ENCODE data around the gene LENG8. TPM values are rescaled to one million over a fixed set of nuclear protein-coding genes. Genes with fewer than 3 reads are reported as not detected.

The LENG8 gene
- total RNA-seq, 4 donors from 2014 or later = 9.9 to 49.5 (median 15.5) TPM

DNA sequence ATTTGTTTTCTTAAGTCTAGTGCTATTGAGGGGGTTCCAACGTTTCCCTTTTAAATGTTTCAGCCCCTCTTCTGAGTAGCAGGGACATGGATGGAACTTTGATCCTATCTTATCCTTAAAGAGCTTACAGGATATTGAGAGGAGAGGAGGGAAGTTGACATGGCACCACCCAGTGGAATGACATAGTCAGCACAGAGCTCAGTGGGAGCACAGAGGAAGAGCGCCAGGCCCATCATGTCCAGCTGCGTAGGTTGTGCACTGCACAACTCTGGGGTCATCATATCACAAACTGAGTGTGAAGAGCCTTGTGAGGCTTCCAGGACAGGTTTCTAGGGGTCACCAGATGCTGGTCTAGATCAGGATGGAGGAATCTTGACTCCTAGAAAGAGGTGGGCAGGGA, 28.7 kb downstream of the LENG8 start:
- ATAC-seq (no peak), DNase-seq (no peak)
- H3K36me3 ChIP-seq = no peaks in the 10 kb centered on the region
- in situ Hi-C loops (cut with MboI; ENCODE audit: low sequenced_read_pairs in 4 of 4) = no loop called here
- H3K9me3 ChIP-seq = no peaks in the 10 kb centered on the region
- TF ChIP-seq POLR2A (IDR thresholded peaks at IDR 0.05) = no peak
- TF ChIP-seq, protein P1, sequence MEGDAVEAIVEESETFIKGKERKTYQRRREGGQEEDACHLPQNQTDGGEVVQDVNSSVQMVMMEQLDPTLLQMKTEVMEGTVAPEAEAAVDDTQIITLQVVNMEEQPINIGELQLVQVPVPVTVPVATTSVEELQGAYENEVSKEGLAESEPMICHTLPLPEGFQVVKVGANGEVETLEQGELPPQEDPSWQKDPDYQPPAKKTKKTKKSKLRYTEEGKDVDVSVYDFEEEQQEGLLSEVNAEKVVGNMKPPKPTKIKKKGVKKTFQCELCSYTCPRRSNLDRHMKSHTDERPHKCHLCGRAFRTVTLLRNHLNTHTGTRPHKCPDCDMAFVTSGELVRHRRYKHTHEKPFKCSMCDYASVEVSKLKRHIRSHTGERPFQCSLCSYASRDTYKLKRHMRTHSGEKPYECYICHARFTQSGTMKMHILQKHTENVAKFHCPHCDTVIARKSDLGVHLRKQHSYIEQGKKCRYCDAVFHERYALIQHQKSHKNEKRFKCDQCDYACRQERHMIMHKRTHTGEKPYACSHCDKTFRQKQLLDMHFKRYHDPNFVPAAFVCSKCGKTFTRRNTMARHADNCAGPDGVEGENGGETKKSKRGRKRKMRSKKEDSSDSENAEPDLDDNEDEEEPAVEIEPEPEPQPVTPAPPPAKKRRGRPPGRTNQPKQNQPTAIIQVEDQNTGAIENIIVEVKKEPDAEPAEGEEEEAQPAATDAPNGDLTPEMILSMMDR (IDR thresholded peaks at IDR 0.05 in 4 of 5, conservative IDR thresholded peaks at IDR 0.05 in 1 of 5) = no peak
- no peak overlapping the region for H3K27ac ChIP-seq
- no peak overlapping the region for H3K4me3 ChIP-seq
- intact Hi-C loops (cut with DNase I; ENCODE audit: low total_unique reads) = no loop called here
- peaks cover 0 to 6% (median 0%) of the 10 kb centered on the region in 3 donors for H3K27me3 ChIP-seq
- no peaks in the 10 kb centered on the region for H3K4me1 ChIP-seq

DNA sequence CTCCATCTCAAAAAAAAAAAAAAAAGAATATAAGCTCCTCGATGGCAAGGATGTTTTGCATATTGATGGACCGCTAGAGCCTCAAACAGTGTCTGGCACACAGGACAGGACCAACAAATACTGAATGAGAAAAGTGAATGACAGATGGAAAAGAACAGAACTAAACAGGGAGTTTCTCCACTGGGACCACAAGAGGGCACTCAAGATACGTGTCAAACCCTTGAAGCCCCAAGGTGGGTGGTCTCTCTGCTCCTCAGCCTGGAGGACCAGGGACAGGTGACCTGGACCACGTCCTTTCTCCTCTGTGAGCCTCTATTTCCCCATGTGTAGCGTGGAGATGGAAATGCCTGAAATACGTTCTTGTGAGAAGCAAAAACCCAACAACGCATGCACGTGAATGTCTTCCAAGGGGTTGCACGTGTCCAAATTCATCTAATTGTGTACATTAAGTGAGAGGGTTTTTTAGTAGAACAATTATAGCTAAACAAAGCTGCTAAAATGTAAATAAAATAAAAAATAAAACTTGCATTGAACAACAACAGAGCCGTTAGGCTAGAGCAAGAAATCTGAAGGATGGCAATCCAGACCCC, 29.8 kb downstream of the LENG8 start:
- Histone ChIP-seq H3K27ac (no peak overlapping the region), H3K9me3 (no peaks in the 10 kb centered on the region), H3K27me3 (peaks cover 0 to 6% (median 0%) of the 10 kb centered on the region in 3 donors), H3K36me3 (no peaks in the 10 kb centered on the region), H3K4me1 (no peaks in the 10 kb centered on the region), H3K4me3 (no peak overlapping the region)
- in situ Hi-C loops (cut with MboI; ENCODE audit: low sequenced_read_pairs in 4 of 4) = no loop called here
- TF ChIP-seq, protein P1 (IDR thresholded peaks at IDR 0.05 in 4 of 5, conservative IDR thresholded peaks at IDR 0.05 in 1 of 5) = peak in 3 of 5 experiments; percentile 10 to 43 (median 15)
- no peak for TF ChIP-seq POLR2A (IDR thresholded peaks at IDR 0.05)
- ATAC-seq (no peak), DNase-seq (no peak)
- intact Hi-C loops (cut with DNase I; ENCODE audit: low total_unique reads) = no loop called here

DNA sequence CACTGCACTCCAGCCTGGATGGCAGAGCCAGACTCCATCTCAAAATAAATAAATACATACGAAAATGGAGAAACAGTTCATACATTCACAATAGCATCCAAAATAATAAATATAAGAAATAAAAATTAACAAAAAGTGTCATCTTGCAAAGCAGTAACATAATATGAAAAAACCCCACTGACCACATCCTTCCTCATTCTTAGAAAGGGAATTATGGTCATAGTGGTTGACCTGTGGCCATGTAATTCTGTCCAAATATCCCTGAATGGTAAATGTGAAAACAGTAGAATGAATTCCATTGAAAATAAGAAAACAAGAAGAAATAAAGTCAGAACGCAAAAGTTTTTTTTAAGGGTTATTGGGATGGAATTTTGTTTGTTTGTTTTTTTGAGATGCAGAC, 31.1 kb downstream of the LENG8 start:
- no peaks in the 10 kb centered on the region for H3K4me1 ChIP-seq
- ATAC-seq (no peak), DNase-seq (no peak)
- no peaks in the 10 kb centered on the region for H3K36me3 ChIP-seq
- H3K9me3 ChIP-seq = no peaks in the 10 kb centered on the region
- intact Hi-C loops (cut with DNase I; ENCODE audit: low total_unique reads) (no loop called here), in situ Hi-C loops (cut with MboI; ENCODE audit: low sequenced_read_pairs in 4 of 4) (no loop called here)
- H3K27ac ChIP-seq = no peak overlapping the region
- H3K4me3 ChIP-seq = no peak overlapping the region
- H3K27me3 ChIP-seq = peaks cover 0 to 8% (median 0%) of the 10 kb centered on the region in 3 donors
- TF ChIP-seq POLR2A (IDR thresholded peaks at IDR 0.05) = no peak
- TF ChIP-seq, protein P1 (IDR thresholded peaks at IDR 0.05 in 4 of 5, conservative IDR thresholded peaks at IDR 0.05 in 1 of 5) = no peak

DNA sequence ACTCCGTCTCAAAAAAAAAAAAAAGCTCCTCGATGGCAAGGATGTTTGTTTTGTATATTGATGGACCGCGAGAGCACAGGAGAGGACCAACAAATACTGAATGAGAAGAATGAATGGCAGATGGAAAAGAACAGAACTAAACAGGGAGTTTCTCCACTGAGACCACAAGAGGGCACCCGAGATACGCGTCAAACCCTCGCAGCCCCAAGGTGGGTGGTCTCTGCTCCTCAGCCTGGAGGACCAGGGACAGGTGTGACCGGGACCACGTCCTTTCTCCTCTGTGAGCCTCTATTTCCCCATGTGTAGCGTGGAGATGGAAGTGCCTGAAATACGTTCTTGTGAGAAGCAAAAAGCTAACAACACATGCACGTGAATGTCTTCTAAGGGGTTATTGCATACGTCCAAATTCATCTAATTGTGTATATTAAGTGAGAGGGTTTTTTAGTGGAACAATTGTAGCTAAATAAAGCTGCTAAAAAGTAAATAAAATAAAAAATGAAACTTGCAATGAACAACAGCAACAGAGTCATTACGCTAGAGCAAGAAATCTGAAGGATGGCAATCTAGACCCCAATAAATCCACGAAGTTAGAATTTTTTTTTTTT, 32.4 kb downstream of the LENG8 start:
- H3K4me1 ChIP-seq = no peaks in the 10 kb centered on the region
- H3K27me3 ChIP-seq = peaks cover 0 to 8% (median 0%) of the 10 kb centered on the region in 3 donors
- ATAC-seq = no peak
- no peaks in the 10 kb centered on the region for H3K36me3 ChIP-seq
- no peak for DNase-seq
- TF ChIP-seq POLR2A (IDR thresholded peaks at IDR 0.05) = no peak
- TF ChIP-seq, protein P1 (IDR thresholded peaks at IDR 0.05 in 4 of 5, conservative IDR thresholded peaks at IDR 0.05 in 1 of 5) = peak in 3 of 5 experiments; percentile 24 to 49 (median 35)
- H3K27ac ChIP-seq = no peak overlapping the region
- intact Hi-C loops (cut with DNase I; ENCODE audit: low total_unique reads) = loop anchor here (1.0 kb wide), 1 partner anchor 32 kb away; the partner anchor contains the start of gene LENG8
- no peak overlapping the region for H3K4me3 ChIP-seq
- in situ Hi-C loops (cut with MboI; ENCODE audit: low sequenced_read_pairs in 4 of 4) = no loop called here
- no peaks in the 10 kb centered on the region for H3K9me3 ChIP-seq

Measured in gastrocnemius medialis (tissue), 4 donors.